Tongue (tissue), 2 donors: Measurements from ENCODE around the gene FAM193A. TPM values are rescaled to one million over a fixed set of nuclear protein-coding genes. Genes with fewer than 3 reads are reported as not detected.
"Not testable (repeated sequence)": the region's sequence is repeated elsewhere in the genome, so short reads cannot be mapped to it uniquely, and the experiment has no call there.

Experiments
- DNase-seq: peaks from one replicate; pipeline ENCODE4 v3.0.0-alpha.2; 2015
- total RNA-seq: library from RNA; depleted of rRNA; stranded (reverse); fragments of >200 nt; gene quantifications from one replicate; pipeline ENCODE4 v1.2.3, GENCODE V29; 2014

FAM193A gene
- total RNA-seq, 1 donor from 2014 or later, result 23.7 TPM

GRCh38 chr4:2732526-2732925, 196.1 kb downstream of the FAM193A start:
- DNase-seq, result no peak

- no peak for DNase-seq
These were observed 196.8 kb downstream of the FAM193A start for GRCh38 chr4:2733001-2733843.

GRCh38 chr4:2733844-2734574, 197.6 kb downstream of the FAM193A start:
- no peak for DNase-seq

GRCh38 chr4:2734612-2735011, 198.2 kb downstream of the FAM193A start:
- DNase-seq, result no peak

- no peak for DNase-seq
These were observed 199.4 kb downstream of the FAM193A start for GRCh38 chr4:2735869-2736268.

- not testable (repeated sequence) for DNase-seq
These were observed 201.8 kb downstream of the FAM193A start for GRCh38 chr4:2738296-2738695.

- DNase-seq, result no peak
These were observed 205.2 kb downstream of the FAM193A start for GRCh38 chr4:2741626-2742025.

- DNase-seq, result no peak
These were observed 205.8 kb downstream of the FAM193A start for GRCh38 chr4:2742081-2742822.

- no peak for DNase-seq
These were observed 206.5 kb downstream of the FAM193A start for GRCh38 chr4:2742823-2743517.

- DNase-seq, result no peak
These were observed 207.3 kb downstream of the FAM193A start for GRCh38 chr4:2743518-2744445.

GRCh38 chr4:2744576-2745270, 208.3 kb downstream of the FAM193A start:
- DNase-seq, result no peak

- DNase-seq, result no peak
These were observed 209.1 kb downstream of the FAM193A start for GRCh38 chr4:2745516-2745915.

- peak; percentile 45 for DNase-seq
These were observed 209.7 kb downstream of the FAM193A start for GRCh38 chr4:2745981-2746806.

GRCh38 chr4:2746891-2747695, 210.6 kb downstream of the FAM193A start:
- no peak for DNase-seq

- no peak for DNase-seq
These were observed 214.5 kb downstream of the FAM193A start for GRCh38 chr4:2750719-2751605.

- no peak for DNase-seq
These were observed 217.0 kb downstream of the FAM193A start for GRCh38 chr4:2753436-2753835.
